NCI-H2171 (cell line): ENCODE data around the gene SORCS2.

Experiments used
- DNase-seq: peaks from one replicate; lab custom pipeline; 2025; lab: John Stamatoyannopoulos, UW

SORCS2 gene

DNA sequence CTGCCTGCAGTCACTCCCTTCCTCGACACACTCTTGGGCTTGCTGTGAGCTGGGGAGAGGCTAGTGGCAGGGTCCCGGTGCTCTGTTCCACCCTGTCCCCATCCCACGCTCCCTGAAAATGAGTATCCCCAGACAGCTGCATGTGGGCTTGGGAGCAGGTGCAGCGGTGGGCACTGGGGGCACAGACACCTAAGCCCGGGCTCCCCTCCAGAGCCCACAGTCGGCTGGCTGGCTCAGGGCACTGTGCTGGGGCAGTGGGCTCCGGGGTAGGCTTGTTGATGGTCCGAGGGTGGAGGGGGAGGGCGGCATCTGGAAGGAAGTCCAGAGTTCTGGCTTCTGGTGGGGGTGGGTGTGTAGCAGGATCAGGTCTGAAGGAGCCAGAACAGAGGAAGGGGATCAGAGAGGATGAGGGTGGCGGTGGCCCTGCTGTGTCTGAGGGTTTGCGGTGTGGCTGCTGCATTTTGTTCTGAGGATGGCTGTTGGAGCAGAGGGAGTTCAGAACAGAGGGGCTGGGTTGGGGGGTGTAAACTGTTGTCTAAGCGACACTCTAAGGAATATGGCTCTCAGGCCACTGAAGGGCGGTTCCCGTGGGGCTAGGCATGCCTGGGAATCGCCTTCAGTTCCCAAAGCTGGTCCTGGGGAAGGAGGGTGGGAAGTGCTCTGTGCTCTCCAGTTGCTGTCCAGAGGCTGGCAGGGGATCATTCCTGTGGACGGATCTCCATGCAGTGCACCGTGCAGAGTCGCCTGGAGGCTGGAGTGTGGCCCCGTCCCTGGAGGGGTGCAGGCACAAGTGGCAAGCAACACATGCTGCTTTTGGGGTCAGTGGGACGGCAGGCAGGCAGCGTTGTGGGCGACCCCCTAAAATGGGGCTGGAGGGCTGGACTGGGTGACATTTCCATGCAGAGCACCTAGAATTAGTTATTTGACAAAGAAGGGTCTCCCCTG, 114.0 kb downstream of the SORCS2 start:
- DNase-seq = no peak

GRCh38 chr4:7306986-7307385, 114.6 kb downstream of the SORCS2 start:
- DNase-seq = no peak

- no peak for DNase-seq
Observed at GRCh38 chr4:7307394-7308099, 115.2 kb downstream of the SORCS2 start.

- DNase-seq = peak; percentile 38
Observed at GRCh38 chr4:7309181-7309580, 116.8 kb downstream of the SORCS2 start.

- no peak for DNase-seq
Observed at GRCh38 chr4:7309636-7310390, 117.5 kb downstream of the SORCS2 start.

DNA sequence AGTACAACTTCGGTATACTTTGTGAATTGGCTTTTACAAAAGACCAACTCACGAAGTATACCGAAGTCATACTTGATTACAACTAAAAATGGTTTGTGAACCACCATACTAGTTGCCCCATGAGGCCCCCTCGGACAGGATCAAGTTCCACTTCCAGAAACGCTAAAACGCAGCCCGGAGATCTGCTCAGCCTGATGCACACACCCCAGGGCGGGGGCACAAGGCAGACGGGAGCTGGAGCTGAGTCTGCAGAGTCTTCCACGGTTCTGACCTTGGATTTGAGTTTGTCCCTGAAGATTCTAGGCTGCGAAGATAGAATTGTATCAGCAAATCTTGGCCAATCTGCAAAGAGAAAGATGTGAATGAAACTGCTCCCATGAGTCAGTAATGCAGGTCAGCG, 118.1 kb downstream of the SORCS2 start:
- DNase-seq = no peak

DNA sequence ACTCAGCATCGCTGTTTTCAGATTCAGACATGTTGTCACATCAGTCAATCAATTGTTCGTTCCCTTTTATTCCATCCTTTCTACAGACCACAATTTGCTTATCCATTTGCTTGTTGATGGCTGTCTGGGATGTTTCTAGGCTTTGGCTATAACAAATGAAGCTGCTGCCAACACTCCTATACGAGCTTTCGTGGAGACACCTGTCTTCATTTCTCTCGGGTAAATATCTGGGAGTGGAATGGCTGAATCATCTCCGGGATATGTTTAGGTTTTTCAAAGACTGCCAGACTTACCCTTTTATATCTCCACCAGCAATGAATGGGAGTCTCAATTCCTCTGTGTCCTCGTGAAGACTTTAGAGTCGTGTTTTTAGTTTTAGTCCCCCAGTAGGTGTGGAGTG, 118.9 kb downstream of the SORCS2 start:
- no peak for DNase-seq

DNA sequence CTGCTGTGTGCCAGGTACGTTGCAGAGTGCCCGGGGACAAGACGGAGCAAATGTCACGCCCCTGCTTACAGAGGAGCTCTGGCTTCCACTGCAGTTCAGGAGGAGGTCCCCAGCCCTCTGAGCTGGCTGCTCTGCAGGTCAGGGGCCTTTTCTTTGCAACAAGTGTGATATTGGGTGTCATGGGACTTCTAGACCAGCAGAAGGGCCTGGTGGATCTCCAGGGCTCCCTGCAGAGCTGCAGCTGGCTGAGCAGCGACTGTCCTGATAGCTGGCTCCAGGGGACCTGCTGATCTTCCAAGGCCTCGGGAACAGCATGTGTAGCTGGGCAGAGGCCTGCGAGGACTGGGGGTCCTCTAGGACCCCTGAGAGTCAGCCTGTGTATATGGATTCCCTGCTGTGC, 120.4 kb downstream of the SORCS2 start:
- DNase-seq = no peak

DNA sequence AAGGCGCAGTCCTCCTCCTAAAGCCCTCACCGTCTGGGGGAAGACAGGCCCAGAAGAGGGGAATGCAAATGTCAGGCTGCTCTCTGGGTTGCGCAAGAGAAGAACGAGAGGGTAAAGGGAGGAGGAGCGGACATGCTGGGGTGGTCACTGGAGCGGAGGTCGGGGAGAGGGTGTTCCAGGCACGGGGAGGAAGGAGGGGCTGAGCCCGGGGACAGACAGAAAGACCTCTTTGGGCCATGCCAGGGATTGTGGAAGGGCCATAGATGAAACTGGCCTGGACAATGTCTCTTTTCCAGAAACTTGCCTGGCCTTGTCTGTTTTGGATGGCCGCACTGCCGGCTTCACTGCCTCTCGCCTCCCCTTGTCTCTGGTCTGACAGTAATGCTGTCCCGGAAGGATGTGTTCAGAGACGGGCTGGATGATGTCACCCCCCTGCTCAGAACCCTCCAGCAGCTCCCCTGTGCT, 121.0 kb downstream of the SORCS2 start:
- DNase-seq = no peak

GRCh38 chr4:7313991-7314390, 121.7 kb downstream of the SORCS2 start:
- DNase-seq = no peak

- DNase-seq = no peak
Observed at GRCh38 chr4:7315286-7315685, 122.9 kb downstream of the SORCS2 start.

GRCh38 chr4:7315935-7316334, 123.6 kb downstream of the SORCS2 start:
- DNase-seq = no peak

DNA sequence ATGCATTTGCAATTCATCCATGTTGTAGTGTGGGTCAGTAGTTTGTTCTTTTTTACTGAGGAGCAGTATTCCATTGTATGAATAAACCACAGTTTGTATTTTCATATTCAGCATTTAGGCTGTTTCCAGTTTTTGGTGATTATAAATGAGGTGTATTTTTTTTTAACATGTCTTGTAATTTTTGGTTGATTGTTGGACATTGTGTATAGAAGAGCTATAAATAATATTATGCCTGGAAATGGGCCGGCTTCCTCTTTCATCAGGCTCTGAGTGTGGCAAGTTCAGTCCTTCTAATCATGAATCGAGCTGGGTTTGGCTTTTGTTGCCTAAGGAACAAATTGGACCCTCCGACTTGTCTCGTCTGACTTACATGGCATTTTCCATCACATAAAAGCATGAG, 126.7 kb downstream of the SORCS2 start:
- DNase-seq = no peak

GRCh38 chr4:7320206-7320797, 128.0 kb downstream of the SORCS2 start:
- peak; percentile 48 for DNase-seq

DNA sequence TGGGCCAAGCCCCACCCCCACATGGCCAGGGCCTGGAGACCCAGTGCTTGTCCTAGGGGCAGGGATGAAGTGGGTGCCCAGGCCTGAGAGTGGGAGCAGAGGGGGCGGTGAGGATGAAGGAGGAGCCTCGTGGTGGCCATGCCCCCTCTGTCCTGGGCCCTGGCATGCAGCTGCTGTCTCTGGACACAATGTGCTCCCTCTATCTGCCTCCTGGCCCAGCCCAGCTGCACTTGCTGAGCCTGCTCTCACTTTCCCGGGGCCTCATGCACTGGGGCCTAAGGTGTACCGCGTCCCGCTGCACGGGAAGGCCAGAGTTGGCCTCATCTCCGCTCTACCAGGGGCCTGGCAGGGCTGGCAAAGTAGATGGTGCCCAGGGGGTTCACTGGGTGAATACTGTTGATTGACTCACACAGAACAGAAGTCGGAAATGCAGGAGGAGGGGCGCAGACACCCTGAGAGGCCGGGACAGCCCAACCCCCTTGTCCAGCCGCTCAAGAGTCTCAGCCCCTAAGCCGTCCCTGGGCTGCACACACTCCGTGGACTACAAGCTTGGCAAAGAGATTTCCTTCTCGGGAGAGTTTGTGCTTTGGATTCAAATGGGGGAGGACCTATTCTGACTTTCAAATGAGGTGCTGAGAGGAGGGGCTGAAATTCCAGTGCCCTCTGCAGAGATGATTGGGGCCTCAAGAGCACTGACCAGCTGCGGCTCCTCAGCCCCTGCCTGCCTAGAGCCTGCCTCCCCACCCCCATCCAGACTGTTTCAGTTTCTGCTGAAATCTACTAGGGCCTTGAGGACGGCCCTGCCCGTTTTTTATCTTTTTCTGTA, 130.0 kb downstream of the SORCS2 start:
- DNase-seq = no peak

GRCh38 chr4:7323461-7323871, 131.1 kb downstream of the SORCS2 start:
- DNase-seq = no peak

DNA sequence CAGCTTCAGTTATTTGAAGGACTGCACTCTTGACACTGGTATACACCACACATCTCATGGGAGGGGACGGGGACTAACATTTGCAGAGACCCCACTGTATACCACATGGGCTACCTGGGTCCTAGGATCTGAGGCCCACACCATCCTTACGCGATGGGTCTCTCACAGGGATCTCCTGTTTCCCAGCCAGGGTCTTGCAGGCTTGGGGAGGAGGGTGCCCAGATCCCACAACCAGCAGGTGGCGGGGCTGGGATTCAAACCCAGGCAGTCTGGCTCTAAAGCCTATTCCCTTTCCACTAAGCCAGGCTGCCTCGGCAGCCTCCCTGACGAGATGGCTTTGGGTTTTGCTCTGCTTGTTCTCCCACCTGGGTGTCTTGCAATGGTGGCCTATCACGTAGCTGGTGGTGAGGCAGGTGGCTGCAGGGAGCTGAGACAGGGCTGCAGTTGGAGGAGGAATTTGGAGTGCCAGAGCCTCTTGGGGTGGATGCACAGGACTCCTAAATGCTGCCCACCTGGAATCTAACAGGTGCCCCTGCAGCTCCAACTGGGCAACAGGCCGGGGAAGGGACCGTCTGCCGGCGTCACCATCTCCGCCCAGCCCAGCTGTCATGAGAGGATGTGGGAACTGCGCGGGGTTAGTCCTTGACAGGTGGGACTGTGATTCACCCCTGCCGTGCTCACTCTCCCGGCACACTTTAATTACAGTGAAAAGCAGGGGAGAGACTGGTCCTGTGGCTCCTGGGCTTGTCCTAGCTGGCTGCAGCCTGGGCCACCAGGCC, 131.7 kb downstream of the SORCS2 start:
- peak; percentile 84 for DNase-seq

GRCh38 chr4:7324651-7325121, 132.3 kb downstream of the SORCS2 start:
- DNase-seq = no peak

DNA sequence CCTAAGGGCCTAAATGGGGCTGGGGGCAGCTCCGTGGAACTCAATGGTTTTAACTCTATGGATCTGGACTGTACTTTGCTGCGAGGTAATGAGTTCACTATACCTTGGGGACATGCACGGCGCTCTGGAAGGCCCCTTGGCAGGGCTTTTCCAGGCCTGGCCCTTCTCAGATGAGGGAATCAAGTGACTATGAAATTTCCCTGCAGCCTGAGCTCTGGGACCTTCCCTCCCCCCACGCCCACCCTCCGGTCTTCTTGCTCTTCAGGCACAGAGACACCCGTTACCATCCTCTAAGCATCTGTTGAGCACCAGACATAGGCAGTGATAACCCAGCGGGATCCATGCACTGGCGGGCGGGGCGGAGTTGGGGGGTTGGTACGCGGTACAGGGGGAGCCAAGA, 133.2 kb downstream of the SORCS2 start:
- no peak for DNase-seq

DNA sequence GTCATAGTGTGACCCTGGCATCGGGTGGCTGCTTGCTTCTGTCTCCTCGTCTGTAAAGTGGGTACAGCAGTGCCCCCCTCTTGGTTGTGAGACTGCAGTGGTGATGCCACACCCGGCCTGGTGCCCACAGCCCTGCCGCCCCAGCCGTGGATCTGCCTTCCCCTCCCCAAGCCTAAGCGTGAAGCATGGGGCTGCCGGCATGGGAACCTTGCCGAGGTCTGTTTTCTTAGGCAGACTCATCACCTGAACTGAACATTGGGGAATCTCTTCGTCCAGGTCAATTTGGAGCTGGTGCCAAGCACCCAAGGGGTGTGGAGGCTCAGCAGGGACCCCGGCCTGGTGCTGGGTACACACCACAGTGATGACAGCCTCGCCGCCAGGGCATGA, 134.0 kb downstream of the SORCS2 start:
- no peak for DNase-seq
